Mucosa of stomach (tissue), 1 donor: ENCODE data around the gene TMEM176B.
"Not testable (repeated sequence)": the region's sequence is repeated elsewhere in the genome, so short reads cannot be mapped to it uniquely, and the experiment has no call there.

Experiments used
- H3K27me3 ChIP-seq: one replicate; pipeline ENCODE4 v1.7.0; 2013; ENCODE audit warnings: mild to moderate bottlenecking, low read length; ENCODE audit not compliant: control insufficient read depth, insufficient read depth
- H3K36me3 ChIP-seq: one replicate; pipeline ENCODE4 v1.7.0; 2013; ENCODE audit warnings: low read length; ENCODE audit not compliant: control insufficient read depth, insufficient read depth
- H3K4me1 ChIP-seq: one replicate; pipeline ENCODE4 v1.7.0; 2013; ENCODE audit warnings: mild to moderate bottlenecking, low read length; ENCODE audit not compliant: control insufficient read depth, insufficient read depth
- H3K4me3 ChIP-seq: one replicate; pipeline ENCODE4 v1.7.0; 2013; ENCODE audit warnings: low read length
- H3K9ac ChIP-seq: one replicate; pipeline ENCODE4 v1.7.0; 2013; ENCODE audit warnings: mild to moderate bottlenecking, low read length, moderate library complexity
- H3K9me3 ChIP-seq: one replicate; pipeline ENCODE4 v1.7.0; 2013; ENCODE audit warnings: mild to moderate bottlenecking, low read length, moderate library complexity; ENCODE audit not compliant: control insufficient read depth
- donor health status: Pancreatic carcinoma.

The TMEM176B gene

DNA sequence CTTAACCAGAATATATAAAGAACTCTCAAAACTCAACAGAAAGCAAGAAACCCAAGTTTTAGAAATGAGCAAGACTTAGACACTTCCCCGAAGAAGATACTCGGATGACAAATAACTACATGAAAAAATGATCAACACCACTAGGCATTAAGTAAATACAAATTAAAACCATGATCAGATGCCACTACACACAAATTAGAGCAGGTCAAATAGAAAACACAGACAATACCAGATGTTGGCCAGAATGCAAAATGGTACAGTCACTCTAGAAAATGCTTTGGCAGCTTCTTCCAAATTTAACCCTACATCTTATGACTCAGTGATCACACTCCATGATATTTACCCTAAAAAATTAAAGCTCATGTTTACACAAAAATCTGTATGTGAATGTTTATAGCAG lies 18.8 kb upstream of the TMEM176B start:
- Histone ChIP-seq H3K4me3 (no peak overlapping the region), H3K9ac (no peak overlapping the region), H3K27me3 (no peaks in the 10 kb centered on the region), H3K36me3 (no peaks in the 10 kb centered on the region), H3K4me1 (no peaks in the 10 kb centered on the region), H3K9me3 (no peaks in the 10 kb centered on the region)

- Histone ChIP-seq H3K9ac (no peak overlapping the region), H3K36me3 (no peaks in the 10 kb centered on the region), H3K9me3 (no peaks in the 10 kb centered on the region), H3K4me3 (no peak overlapping the region), H3K4me1 (no peaks in the 10 kb centered on the region), H3K27me3 (no peaks in the 10 kb centered on the region)
Observed at GRCh38 chr7:150814328-150815001, 14.3 kb upstream of the TMEM176B start.

GRCh38 chr7:150807616-150808438 lies 7.7 kb upstream of the TMEM176B start:
- not testable (repeated sequence) for H3K36me3 ChIP-seq, H3K4me1 ChIP-seq, H3K9me3 ChIP-seq, H3K4me3 ChIP-seq, H3K27me3 ChIP-seq, H3K9ac ChIP-seq

DNA sequence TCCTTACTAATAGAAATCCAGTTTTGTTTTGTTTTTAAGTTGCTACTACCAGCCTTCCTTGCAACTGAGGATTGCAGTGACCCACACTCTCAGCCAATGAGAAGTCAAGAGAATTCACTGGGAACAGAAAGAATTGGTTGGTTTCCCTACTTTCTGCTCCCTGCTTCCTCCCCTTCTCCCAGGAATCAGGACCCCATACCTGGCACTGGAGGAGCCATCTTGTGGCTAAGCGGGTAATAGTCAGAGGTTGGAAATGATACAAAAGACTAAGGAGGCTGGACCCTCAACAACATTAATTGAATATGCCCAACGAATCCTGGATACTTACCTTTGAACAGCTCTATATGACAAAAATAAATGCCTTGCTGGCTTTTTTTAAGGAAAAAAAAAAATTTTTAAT lies 6.7 kb upstream of the TMEM176B start:
- no peak overlapping the region for H3K9ac ChIP-seq
- H3K4me3 ChIP-seq, result no peak overlapping the region
- H3K36me3 ChIP-seq, result no peaks in the 10 kb centered on the region
- peaks cover 15% of the 10 kb centered on the region for H3K4me1 ChIP-seq
- H3K9me3 ChIP-seq, result peaks cover 7% of the 10 kb centered on the region
- H3K27me3 ChIP-seq, result no peaks in the 10 kb centered on the region

GRCh38 chr7:150806454-150806853 lies 6.3 kb upstream of the TMEM176B start:
- Histone ChIP-seq H3K27me3 (peaks cover 2% of the 10 kb centered on the region), H3K4me3 (no peak overlapping the region), H3K4me1 (peaks cover 15% of the 10 kb centered on the region), H3K9ac (no peak overlapping the region), H3K36me3 (no peaks in the 10 kb centered on the region), H3K9me3 (peaks cover 7% of the 10 kb centered on the region)

DNA sequence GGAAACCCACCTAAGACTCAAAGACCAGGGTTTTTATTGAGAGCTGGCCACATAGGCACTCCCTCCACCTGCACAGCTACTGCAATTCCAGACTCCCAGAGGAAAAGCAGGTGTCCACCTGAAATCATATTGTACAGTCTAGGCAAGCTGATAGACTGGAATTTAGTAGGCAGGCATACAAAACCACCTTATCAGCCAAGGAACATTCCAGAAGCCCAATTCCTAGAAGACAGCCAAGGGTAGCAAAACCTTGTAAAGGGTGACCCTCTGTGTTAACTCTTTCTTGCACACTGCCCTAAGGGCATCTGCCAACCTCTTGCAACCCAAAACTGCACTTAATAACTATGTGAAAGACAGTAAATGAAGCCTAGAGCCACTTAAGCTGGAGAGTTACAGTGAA lies 5.7 kb upstream of the TMEM176B start:
- H3K9me3 ChIP-seq, result peaks cover 7% of the 10 kb centered on the region
- peaks cover 15% of the 10 kb centered on the region for H3K4me1 ChIP-seq
- H3K4me3 ChIP-seq, result no peak overlapping the region
- H3K36me3 ChIP-seq, result no peaks in the 10 kb centered on the region
- H3K27me3 ChIP-seq, result peaks cover 8% of the 10 kb centered on the region
- H3K9ac ChIP-seq, result no peak overlapping the region

DNA sequence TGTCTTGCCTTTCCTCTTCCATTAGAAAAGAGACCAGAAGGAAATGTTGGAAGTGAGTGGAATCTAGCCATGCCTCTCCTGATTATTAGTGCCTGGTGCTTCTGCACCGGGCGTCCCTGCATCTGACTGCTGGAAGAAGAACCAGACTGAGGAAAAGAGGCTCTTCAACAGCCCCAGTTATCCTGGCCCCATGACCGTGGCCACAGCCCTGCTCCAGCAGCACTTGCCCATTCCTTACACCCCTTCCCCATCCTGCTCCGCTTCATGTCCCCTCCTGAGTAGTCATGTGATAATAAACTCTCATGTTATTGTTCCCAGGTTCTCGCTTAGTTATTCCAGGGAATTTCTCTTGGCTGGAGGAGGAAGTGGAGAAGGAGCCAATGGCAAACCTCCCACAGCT lies 4.6 kb upstream of the TMEM176B start:
- H3K27me3 ChIP-seq, result peaks cover 10% of the 10 kb centered on the region
- H3K9ac ChIP-seq, result no peak overlapping the region
- no peaks in the 10 kb centered on the region for H3K36me3 ChIP-seq
- H3K9me3 ChIP-seq, result peaks cover 7% of the 10 kb centered on the region
- H3K4me1 ChIP-seq, result peaks cover 15% of the 10 kb centered on the region
- no peak overlapping the region for H3K4me3 ChIP-seq

DNA sequence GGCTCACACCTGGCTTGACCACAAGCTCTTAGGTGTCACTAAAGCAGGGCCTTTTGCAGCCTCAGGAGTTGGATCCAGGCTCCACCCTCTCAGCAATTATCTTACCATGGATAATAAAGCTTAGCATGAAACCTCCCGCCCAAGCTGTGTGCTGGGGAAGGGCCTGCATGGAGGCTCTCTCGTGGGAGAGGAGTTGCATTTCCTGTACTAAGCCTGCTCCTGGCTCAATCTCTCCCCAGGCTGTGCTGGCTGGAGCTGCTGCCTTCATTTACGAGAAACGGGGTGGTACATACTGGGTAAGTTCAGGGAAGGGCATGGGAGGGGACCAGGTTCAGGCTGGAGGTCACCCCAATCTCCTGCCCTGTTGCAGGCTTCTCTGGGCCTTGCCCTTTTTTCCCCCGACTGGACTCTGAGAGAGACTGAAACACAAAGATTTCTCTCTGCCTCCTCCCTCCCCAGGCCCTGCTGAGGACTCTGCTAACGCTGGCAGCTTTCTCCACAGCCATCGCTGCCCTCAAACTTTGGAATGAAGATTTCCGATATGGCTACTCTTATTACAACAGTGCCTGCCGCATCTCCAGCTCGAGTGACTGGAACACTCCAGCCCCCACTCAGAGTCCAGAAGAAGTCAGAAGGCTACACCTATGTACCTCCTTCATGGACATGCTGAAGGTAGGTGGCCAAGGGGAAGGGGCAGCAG lies 3.1 kb upstream of the TMEM176B start:
- Histone ChIP-seq H3K27me3 (peaks cover 10% of the 10 kb centered on the region), H3K4me3 (no peak overlapping the region)

GRCh38 chr7:150801946-150802771 lies 2.0 kb upstream of the TMEM176B start:
- H3K9ac ChIP-seq, result peak overlapping the region; percentile 77

More for the DNA sequence above, 3.1 kb upstream of the TMEM176B start:
- Histone ChIP-seq H3K9ac (no peak overlapping the region), H3K36me3 (no peaks in the 10 kb centered on the region), H3K4me1 (peaks cover 15% of the 10 kb centered on the region), H3K9me3 (peaks cover 7% of the 10 kb centered on the region)

GRCh38 chr7:150801242-150801945 lies 1.2 kb upstream of the TMEM176B start:
- Histone ChIP-seq H3K4me3 (no peak overlapping the region), H3K36me3 (no peaks in the 10 kb centered on the region), H3K27me3 (peaks cover 10% of the 10 kb centered on the region), H3K9me3 (peaks cover under 1% of the 10 kb centered on the region), H3K9ac (peak overlapping the region; percentile 77), H3K4me1 (peaks cover 15% of the 10 kb centered on the region)

More at GRCh38 chr7:150801946-150802771, 2.0 kb upstream of the TMEM176B start:
- Histone ChIP-seq H3K9me3 (peaks cover 7% of the 10 kb centered on the region), H3K4me1 (peaks cover 15% of the 10 kb centered on the region), H3K4me3 (no peak overlapping the region), H3K27me3 (peaks cover 10% of the 10 kb centered on the region), H3K36me3 (no peaks in the 10 kb centered on the region)

DNA sequence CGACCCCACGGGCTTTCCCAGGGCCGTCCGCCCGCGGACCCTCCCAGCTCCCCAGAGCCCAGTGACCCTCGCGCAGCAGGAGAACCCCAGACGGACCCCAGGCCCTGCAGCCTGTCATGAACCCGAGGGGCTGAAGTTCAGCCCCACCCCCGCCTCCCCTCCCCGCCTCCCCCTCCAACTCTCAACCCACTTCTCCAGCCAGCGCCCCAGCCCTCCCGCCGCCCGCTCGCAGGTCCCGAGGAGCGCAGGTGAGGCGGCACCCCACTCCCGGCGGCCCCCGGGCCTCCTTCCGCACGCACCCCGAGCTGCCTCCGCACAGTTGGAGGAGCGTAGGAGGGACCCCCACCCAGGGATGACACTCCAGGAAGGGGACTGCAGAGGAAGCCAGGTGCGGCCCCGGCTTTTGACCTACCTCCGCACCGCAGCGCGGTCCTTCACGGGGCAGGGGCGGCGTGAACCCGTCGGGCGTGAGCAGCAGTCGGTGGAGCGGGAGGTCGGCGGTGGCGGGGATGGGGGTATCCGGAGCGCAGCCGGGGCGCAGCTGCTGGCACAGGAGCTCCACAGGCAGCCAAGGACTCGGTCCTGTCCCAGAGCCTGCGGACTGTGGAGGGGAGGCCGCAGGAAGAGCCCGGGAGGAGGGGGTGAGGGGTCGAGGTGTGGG lies 547 bp upstream of the TMEM176B start, which contains the start of gene TMEM176A:
Gene TMEM176A, plus strand, starts transcription at position 189 of the 661 bp plus-strand sequence. CDS start 782 bp downstream, outside the sequence.
- H3K9ac ChIP-seq, result peak within 1 kb of the TSS; percentile 81
- peaks cover 10% of the 10 kb centered on the region for H3K27me3 ChIP-seq
- peak within 1 kb of the TSS; percentile 54 for H3K4me3 ChIP-seq
- peaks cover 15% of the 10 kb centered on the region for H3K4me1 ChIP-seq
- no peaks in the 10 kb centered on the region for H3K9me3 ChIP-seq
- H3K36me3 ChIP-seq, result no peaks in the 10 kb centered on the region
